ENCODE results near the gene ARHGAP25. TPM values are rescaled to one million over a fixed set of nuclear protein-coding genes. Genes with fewer than 3 reads are reported as not detected.
A peak's percentile ranks its signal among the peaks of the same experiment; 100 is the strongest.

Gene ARHGAP25
- total RNA-seq, 1 donor from 2014 or later: 10.5 TPM

- no peak for DNase-seq (ENCODE audit: low read depth in 2 of 2)
These were observed 17.3 kb upstream of the ARHGAP25 start for GRCh38 chr2:68717305-68717661.

GRCh38 chr2:68719912-68720311 lies 14.7 kb upstream of the ARHGAP25 start:
- DNase-seq (ENCODE audit: low read depth in 2 of 2): no peak

- DNase-seq (ENCODE audit: low read depth in 2 of 2): no peak
These were observed 13.9 kb upstream of the ARHGAP25 start for GRCh38 chr2:68720665-68721064.

GRCh38 chr2:68721482-68722101 lies 13.0 kb upstream of the ARHGAP25 start:
- DNase-seq (ENCODE audit: low read depth in 2 of 2): no peak

- DNase-seq (ENCODE audit: low read depth in 2 of 2): peak in 1 of 2 donors; percentile 3
These were observed 11.9 kb upstream of the ARHGAP25 start for GRCh38 chr2:68722712-68723111.

- DNase-seq (ENCODE audit: low read depth in 2 of 2): no peak
These were observed 11.4 kb upstream of the ARHGAP25 start for GRCh38 chr2:68723181-68723580.

GRCh38 chr2:68726100-68726499 lies 8.5 kb upstream of the ARHGAP25 start:
- no peak for DNase-seq (ENCODE audit: low read depth in 2 of 2)

- DNase-seq (ENCODE audit: low read depth in 2 of 2): no peak
These were observed 7.8 kb upstream of the ARHGAP25 start for GRCh38 chr2:68726608-68727367.

- no peak for DNase-seq (ENCODE audit: low read depth in 2 of 2)
These were observed 6.8 kb upstream of the ARHGAP25 start for GRCh38 chr2:68727683-68728375.

GRCh38 chr2:68730828-68731227 lies 3.8 kb upstream of the ARHGAP25 start:
- no peak for DNase-seq (ENCODE audit: low read depth in 2 of 2)

- no peak for DNase-seq (ENCODE audit: low read depth in 2 of 2)
These were observed 2.3 kb upstream of the ARHGAP25 start for GRCh38 chr2:68732036-68732932.

GRCh38 chr2:68733365-68733764 lies 1.2 kb upstream of the ARHGAP25 start:
- no peak for DNase-seq (ENCODE audit: low read depth in 2 of 2)

- DNase-seq (ENCODE audit: low read depth in 2 of 2): no peak
These were observed 435 bp upstream of the ARHGAP25 start for GRCh38 chr2:68734176-68734575.

GRCh38 chr2:68736086-68736485 lies 1.5 kb downstream of the ARHGAP25 start:
- DNase-seq (ENCODE audit: low read depth in 2 of 2): no peak

- DNase-seq (ENCODE audit: low read depth in 2 of 2): no peak
These were observed 3.1 kb downstream of the ARHGAP25 start for GRCh38 chr2:68737711-68738110.

GRCh38 chr2:68738906-68739594 lies 4.4 kb downstream of the ARHGAP25 start:
- no peak for DNase-seq (ENCODE audit: low read depth in 2 of 2)

- DNase-seq (ENCODE audit: low read depth in 2 of 2): no peak
These were observed 5.2 kb downstream of the ARHGAP25 start for GRCh38 chr2:68739595-68740399.

GRCh38 chr2:68740400-68740914 lies 5.8 kb downstream of the ARHGAP25 start:
- DNase-seq (ENCODE audit: low read depth in 2 of 2): no peak

GRCh38 chr2:68741238-68741637 lies 6.6 kb downstream of the ARHGAP25 start:
- no peak for DNase-seq (ENCODE audit: low read depth in 2 of 2)

- DNase-seq (ENCODE audit: low read depth in 2 of 2): no peak
These were observed 7.2 kb downstream of the ARHGAP25 start for GRCh38 chr2:68741805-68742306.
